Kasumi-1 (cell line): Measurements from ENCODE around the gene EDN1.

Experiments used
- DNase-seq, 2 experiments: peaks; one replicate each; lab custom pipeline; 2025; lab: John Stamatoyannopoulos, UW

Gene EDN1

GRCh38 chr6:12270551-12271230 lies 19.5 kb upstream of the EDN1 start:
- no peak for DNase-seq

GRCh38 chr6:12271594-12271993 lies 18.6 kb upstream of the EDN1 start:
- no peak for DNase-seq

GRCh38 chr6:12271997-12272396 lies 18.2 kb upstream of the EDN1 start:
- no peak for DNase-seq

GRCh38 chr6:12275107-12275506 lies 15.1 kb upstream of the EDN1 start:
- DNase-seq, result no peak

GRCh38 chr6:12276930-12277315 lies 13.2 kb upstream of the EDN1 start:
- DNase-seq, result no peak

- no peak for DNase-seq
Observed at GRCh38 chr6:12277386-12277785, 12.8 kb upstream of the EDN1 start.

GRCh38 chr6:12278915-12279314 lies 11.2 kb upstream of the EDN1 start:
- no peak for DNase-seq

- no peak for DNase-seq
Observed at GRCh38 chr6:12279322-12280091, 10.7 kb upstream of the EDN1 start.

GRCh38 chr6:12280458-12280857 lies 9.7 kb upstream of the EDN1 start:
- DNase-seq, result no peak

- DNase-seq, result no peak
Observed at GRCh38 chr6:12280902-12281301, 9.3 kb upstream of the EDN1 start.

- no peak for DNase-seq
Observed at GRCh38 chr6:12283904-12284303, 6.3 kb upstream of the EDN1 start.

- DNase-seq, result peak; percentile 61 to 66
Observed at GRCh38 chr6:12286373-12287110, 3.6 kb upstream of the EDN1 start.

- no peak for DNase-seq
Observed at GRCh38 chr6:12288211-12288618, 1.9 kb upstream of the EDN1 start.

GRCh38 chr6:12288914-12289313 lies 1.2 kb upstream of the EDN1 start:
- no peak for DNase-seq

- DNase-seq, result peak; percentile 72 to 84
Observed at GRCh38 chr6:12289365-12289919, 719 bp upstream of the EDN1 start.

- DNase-seq, result no peak
Observed at GRCh38 chr6:12291071-12291838, 1.1 kb downstream of the EDN1 start.

GRCh38 chr6:12291839-12292604 lies 1.9 kb downstream of the EDN1 start:
- DNase-seq, result no peak

GRCh38 chr6:12293235-12293930 lies 3.2 kb downstream of the EDN1 start:
- no peak for DNase-seq

- DNase-seq, result no peak
Observed at GRCh38 chr6:12293931-12294807, 4.0 kb downstream of the EDN1 start.
